Central memory CD4-positive, alpha-beta T cell (primary cell): ENCODE data around the gene RBP3.
"Not testable (repeated sequence)": the region's sequence is repeated elsewhere in the genome, so short reads cannot be mapped to it uniquely, and the experiment has no call there.

ENCODE experiments used
- DNase-seq: peaks from one replicate; pipeline ENCODE4 v3.0.0; 2022

The RBP3 gene

DNA sequence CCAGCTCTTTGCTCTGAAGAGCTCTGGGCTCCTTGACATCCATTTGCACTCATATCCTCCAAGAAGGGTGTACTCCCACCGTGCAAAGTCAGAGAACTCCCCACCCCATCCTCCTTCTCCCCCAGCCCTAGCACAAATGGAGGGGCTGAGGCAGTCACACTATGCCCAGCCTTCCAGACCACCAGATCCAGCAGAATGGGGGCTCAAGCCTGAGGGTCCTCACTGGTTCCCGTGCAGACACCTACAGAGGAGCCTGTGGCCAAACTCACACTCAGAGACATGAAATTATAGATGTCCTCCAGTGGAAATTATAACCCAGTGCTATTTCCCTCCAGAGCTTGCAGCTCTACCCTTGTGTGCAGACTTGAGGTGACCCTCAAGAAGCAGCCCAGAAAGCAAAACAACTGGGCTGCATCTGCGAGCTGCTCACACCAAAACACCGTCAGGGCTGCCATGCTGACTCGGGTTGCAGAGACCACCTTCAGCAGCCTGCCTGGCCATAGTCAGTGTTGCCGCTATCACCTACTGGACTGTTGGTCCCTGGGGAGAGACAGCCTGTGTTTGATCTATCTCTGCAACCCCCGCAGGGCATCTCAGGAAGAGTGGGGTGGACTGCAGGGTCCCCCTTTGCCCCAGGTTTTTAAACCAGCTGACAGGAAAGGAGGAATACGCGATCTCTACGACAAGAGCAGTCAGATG, 28.5 kb downstream of the RBP3 start:
- no peak for DNase-seq

DNA sequence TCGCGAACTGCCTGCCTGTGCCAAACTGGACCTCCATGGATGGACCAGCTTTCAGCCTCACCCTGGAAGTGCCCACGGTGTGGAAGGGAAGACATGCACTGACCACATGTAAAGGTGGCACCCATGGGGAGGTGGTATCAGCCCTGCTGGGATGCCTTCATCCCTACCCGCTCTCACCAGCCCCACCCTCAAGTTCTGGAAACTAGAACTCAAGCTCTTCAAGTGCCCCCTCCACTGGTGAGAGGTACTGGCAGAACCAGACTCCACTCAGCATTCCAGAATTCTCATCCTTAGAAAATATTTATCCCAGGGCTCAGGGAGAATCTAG, 30.0 kb downstream of the RBP3 start:
- DNase-seq, result no peak

DNA sequence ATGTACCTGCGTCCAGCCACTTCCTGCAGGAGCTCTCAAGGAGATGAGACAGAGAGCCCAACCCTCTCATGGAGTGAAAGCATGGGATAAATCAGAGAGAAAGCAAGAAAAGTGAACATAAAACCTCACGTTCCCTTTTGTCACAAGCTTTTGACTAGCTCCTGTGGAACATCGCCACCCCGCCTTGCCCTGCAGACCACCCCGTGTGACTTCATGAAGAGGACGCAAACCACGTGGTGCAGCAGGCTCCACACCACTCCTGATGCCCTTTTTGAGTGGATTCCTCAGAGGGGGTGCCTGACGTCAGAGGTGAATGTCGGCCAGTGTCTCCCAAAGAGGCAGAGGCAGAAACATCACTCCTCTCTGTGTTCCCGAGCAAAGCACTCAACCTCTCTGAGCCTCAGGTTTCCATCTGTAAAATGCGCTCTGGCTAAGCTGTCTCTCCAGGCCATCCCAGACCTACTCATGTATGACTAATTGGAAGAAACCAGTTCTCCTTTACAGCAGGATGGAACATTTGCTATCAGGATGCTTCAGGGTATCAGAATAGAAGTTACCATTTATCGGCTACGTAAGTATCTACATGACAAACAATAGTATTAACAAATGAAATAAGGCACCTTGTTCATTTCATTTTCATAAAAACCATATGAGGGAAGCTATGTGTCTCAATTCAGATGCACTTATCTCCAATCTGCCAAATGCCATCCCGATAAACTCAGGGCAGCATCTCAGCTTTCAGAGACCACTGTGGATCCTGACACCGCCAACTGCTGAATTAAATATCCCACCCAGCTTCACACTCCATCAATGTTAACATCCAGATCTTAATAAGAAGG, 30.7 kb downstream of the RBP3 start:
- no peak for DNase-seq

DNA sequence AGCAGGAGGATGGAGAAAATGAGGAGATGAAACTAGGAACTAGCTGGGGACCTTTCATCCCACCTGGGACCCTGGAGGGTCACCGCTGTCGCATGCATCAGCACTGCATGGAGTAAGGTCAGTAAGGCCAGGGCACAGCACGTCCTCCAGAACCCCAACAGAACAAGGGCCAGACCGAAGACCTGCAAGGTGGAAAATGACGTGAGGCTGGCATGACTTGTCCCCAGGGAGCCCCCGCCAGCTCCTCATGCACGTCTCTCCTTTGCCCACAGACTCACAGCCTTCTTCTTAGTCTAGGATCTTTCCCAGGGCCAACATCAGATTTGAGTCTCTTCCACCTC, 31.3 kb downstream of the RBP3 start:
- no peak for DNase-seq

DNA sequence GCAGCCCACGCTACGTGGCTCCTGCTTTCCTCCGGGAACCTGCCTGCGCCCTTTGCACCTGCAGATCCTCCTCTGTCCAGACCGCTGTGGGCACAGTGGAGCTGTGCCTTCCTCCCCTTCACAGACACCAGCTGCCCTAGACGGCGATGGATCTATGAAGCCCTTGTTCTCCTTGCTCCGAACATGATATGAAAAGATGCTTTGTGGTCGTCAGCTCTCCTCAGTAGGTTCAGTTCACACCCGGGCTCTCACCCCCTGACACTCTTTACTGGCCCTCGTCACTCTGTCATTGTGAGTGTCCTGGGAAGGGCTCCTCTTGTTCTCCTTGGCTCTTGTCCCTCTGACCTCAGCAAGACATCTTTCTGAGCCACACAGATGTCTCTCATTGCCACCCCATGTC, 31.7 kb downstream of the RBP3 start:
- no peak for DNase-seq

DNA sequence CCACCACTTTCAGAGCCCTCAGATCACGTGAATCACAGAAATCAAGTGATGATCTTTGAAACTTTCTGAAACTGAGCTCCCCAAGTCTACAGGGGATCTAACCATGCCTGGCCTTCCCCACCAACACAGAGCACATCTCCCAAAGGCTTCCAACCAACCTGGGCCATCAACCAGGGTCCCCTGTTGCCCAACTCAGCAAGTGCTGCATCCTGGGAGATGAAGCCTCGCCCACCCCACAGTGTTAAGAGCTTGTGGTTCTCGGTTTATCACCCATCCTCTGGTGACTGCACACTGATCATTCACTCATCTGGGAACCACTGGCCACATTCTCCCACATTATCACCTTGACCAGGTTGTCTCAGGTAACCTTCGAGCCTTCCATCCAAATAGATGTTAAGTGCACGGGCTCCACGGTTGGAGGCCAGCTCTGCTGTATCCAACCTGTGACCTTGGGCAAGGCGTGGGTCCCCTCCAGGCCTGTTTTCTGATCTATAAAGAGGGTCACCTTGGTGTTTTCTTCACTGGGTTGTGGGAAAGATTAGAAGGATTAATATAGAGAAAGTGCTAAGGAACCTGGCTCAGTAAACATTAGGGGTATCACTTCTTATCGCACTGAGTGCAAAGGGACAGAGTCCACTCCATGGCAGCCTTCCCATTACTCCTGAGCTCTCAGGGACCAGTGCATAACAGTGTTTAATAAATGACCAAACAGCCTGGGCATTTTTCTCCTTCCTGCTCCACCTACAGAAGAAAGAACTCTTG, 32.4 kb downstream of the RBP3 start:
- DNase-seq, result no peak

DNA sequence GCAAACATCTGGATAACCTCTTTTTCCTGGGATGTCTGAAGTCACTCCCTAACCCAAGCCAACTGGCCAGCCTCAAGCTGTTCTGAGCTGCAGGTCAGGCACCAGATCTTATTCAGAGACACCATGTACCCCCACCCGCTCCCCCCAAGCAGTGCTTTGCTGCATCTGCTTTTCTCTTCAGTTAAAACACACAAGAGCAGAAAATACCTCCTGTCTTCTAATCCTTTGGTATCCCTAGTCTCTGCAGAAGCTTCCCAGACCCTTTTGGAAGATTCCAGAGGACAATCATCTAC, 32.9 kb downstream of the RBP3 start:
- no peak for DNase-seq

DNA sequence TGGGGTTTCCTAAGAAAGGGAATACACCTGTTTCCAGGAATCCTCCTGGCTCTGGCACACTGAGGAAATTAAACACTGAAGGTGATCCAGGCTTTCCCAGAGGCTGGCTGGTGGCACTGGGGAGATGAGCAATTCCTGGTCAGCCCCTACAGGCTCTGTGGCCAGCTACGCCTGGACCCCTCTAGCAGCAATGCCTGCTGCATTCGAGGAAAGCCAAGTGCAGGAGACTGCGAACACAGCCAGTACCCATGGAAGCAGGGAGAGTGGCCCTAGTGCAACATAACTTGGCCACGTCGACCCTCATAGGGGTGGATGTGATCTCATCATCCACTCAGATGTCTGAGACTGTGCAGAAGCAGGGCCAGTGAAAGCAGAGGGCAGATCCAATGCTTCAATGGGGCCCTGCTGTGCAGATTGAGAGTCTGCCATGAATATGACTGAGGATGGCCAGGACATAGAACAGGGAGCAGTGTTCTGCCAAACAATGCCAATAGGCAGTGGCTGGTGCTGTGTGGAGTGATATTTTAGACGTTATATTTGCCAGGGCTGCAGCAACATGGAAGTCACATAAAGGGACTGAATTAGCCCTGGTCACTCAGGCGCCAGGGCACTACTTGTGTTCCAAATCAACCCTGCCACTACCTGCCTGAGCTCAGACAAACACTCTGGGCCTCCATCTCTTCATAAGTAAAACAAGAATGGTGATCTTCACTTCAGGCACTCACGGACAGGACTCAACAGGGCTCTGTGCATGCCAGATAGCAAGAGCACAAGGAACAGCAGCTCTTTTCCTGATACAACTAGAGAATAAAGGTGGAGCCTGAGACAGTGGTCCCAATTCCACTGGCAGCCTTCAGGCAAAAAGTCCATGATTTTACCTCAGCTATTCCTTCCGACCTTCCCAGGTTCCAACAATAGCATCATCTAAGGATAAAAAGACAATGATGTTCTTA, 33.5 kb downstream of the RBP3 start:
- no peak for DNase-seq

DNA sequence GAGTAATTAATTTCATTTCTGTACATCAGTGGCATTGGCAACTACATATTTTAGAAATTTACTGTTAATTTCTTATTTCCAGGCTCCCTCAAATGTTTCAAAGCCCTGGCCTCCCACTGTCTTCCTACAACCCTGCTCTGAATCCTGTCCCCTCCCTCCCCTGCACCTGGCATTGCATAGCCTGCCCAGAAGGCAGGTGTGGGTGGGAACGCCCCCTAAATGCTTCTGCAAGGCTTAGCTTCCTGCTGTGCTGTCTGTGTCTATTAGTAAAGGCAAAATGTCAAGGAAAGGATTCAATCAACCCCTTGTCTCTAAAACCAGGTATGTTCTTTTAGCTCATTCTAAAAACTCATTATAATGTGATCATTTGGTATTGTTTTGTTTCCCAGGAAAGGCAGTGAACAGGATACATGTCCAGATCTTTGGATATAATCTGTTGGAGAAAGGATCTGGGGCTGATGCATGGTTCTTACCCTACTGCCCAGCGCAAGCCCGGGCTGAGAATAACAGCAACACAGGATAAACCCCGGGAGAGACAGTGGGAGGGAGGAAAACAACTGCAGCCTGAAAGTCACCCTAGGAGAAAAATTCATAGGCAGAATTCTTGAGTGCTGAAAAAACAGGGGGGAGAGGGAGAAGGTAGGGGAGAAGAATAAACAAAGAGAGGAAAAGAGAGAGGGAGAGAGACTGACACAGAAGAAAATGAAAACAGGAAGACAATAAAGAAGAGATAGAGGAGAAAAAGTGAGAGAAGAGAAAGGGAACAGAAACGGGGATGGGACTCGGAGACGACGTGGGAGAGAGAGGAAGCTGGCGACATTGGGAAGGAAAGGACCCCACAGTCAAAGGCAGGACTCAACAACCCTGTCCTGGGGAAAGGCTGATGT, 35.3 kb downstream of the RBP3 start:
- no peak for DNase-seq

DNA sequence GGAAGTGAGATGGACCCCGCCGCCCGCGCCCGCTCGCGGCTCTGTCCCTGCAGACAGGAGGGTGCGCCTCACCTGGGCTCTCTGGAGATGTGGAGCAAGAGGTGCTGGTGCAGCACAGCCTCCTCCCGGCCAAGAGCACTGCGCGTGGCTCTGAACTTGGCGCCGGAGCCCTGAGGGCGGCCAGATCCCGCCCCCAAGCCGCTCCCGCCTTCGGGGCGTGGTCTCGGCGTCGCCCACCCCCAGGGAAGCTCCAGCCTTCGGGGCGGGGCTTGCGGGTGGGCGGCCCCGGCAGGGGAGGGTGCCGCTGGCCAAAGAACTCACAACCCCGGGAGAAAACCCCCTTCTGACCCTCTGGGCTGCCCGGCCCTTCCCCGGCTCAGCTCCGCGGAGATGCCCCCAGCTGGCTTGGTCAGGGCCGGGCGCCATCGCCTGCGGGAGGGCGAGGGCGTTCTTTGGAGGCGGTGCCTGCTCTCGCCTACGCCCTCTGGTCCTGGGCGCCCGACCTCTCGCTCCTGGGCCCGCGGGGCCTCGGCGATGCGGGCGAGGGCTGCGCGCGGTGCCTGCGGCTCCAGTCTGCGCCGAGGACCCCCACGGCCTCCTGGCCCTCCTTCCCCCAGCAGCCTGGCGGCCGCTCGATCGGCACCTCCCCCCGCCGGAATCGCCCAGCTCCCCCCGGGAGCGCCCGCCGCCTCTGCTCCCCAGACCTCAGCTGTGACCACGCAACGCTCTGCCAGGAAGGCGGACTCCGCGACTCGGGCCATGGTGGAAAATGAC, 36.2 kb downstream of the RBP3 start, which contains the start of gene ZNF488:
Gene ZNF488 (minus strand): TSS at position 146 of the 774 bp plus-strand sequence. CDS start 15,464 bp downstream, outside the sequence.
- peak; percentile 61 for DNase-seq

DNA sequence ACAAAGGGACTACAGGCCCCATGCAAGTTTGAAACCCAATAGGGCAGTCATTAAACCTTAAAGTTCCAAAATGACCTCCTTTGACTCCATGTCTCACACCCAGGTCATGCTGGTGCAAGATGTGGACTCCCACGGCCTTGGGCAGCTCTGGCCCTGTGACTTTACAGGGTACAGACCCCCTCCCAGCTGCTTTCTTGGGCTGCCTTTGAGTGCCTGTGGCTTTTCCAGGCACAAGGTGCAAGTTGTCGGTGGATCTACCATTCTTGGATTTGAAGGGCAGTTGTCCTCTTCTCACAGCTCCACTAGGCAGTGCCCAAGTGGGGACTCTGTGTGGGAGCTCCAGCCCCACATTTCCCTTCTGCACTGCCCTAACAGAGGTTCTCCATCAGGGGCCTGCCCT, 37.9 kb downstream of the RBP3 start:
- not testable (repeated sequence) for DNase-seq

DNA sequence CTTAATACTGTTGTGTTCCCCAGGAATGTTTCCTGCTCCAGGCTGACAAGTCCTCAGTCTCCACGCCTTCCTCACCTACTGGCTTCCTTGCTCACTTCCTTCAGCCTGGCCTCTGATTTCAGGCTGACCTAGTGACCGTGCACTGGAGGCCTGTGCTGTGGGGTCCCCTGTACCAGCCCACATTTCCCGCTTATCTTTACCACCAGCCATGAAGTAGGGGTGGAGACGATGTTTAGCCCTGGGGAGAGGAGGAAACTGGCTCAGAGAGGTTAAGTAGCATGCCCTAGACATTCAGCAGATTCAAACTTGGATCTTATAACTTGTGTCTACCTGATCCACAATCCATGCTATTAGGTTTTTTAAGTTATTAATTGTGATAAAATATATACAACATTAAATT, 40.7 kb downstream of the RBP3 start:
- no peak for DNase-seq

DNA sequence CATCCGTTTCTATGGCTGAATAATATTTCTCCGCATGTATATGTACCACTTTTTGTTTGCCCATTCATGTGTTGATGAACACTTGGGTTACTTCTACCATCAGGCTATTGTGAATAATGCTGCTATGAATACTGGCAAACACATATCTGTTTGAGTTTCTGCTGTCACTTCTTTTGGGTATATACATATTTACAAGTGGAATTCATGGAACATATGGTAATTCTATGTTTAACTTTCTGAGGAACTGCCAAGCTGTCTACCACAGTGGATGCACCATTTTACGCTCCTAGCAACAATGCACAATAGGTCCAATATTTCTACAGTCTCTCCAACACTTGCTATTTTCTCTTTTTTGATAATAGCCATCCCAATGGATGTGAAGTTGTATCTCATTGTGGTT, 41.5 kb downstream of the RBP3 start:
- no peak for DNase-seq

DNA sequence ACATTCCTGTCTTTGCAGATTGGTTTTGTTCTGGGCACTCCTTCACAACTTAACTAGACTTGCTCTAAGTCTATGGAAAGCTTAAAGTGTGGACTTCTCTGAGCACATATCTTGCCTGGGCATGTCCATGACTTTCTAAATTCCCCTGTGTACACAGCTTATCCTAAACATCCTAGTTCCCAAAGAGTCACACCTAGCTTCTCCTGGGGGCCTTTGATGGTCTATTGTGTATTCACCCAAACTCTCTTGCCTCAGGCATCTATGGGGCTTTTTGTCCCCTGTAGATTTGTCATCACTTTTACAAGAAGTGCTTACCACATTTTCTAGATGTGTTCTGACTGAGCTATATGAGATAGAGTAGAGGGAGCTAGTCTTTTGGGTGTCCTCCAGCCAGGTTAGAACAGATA, 48.2 kb downstream of the RBP3 start:
- no peak for DNase-seq

DNA sequence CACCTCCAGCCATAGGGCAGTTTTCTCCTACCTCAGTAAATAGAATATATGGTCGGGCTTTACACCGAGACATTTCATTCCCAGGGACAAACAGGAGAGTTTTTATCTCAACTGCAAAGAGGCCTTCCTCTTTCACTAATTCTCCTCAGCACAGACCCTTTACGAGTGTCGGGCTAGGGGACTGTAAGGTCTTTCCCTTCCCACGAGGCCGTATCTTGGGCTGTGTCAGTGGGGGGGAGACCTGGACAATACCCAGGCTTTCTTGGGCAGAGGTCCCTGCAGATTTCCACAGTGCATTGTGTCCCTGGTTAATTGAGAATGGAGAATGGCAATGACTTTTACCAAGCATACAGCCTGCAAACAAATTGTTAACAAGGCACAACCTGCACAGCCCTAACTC, 49.1 kb downstream of the RBP3 start:
- DNase-seq, result no peak

DNA sequence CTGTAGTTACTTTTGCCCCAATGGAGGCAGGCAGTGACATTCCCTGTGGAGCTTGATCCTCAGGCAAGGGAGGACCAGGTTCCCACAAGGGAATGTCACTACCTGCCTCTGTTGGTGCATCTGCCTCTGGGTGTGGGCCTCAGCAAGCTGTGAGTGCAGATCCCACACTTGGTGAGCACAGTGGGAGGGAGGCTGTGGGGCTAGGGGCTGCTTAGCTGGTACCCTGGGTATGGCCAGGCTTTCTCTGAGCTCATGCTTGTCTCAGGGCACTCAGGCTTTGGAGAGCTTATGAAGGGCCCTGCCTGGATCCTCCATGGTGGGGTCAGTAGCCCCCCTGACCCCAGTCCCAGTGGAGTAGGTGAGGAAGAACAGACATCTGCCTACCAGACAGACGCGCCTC, 52.1 kb downstream of the RBP3 start:
- no peak for DNase-seq

DNA sequence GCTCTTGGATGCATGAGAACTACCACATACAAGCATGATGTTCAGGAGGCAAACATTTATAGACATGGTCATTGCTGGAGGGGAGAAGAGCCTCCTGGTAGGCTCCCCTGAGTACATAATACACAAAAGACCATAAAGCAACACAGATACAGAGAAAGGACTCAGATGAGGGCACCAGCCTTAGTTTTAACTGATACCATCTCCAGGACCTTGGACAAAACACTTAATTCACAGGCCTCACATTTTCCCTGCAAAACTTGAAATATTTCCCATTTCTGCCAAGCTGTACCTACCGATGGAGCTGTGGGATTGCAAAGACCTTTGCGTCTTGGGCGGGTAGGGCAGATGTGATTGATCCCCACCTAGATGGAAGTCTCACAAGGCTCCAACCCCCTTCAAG, 52.6 kb downstream of the RBP3 start:
- no peak for DNase-seq

DNA sequence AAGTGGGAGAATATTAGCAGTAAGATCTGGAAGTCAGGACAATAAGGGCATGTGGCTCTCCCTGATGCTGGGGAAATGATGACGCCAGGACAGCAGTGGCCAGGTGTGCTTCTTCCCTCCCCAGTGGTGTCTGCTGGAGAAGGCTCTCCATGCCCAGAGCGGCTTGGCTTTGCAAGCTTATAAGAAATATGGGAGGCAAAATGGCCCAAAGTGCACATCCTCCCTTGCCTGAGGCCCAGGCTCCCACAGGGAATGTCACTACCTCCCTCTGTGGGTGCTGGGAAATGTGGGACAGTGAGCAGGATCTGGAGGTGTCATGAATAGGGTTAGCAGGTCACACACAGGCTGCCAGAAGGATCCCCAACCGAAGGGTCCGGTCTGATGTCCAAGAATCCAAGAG, 53.0 kb downstream of the RBP3 start:
- DNase-seq, result no peak

DNA sequence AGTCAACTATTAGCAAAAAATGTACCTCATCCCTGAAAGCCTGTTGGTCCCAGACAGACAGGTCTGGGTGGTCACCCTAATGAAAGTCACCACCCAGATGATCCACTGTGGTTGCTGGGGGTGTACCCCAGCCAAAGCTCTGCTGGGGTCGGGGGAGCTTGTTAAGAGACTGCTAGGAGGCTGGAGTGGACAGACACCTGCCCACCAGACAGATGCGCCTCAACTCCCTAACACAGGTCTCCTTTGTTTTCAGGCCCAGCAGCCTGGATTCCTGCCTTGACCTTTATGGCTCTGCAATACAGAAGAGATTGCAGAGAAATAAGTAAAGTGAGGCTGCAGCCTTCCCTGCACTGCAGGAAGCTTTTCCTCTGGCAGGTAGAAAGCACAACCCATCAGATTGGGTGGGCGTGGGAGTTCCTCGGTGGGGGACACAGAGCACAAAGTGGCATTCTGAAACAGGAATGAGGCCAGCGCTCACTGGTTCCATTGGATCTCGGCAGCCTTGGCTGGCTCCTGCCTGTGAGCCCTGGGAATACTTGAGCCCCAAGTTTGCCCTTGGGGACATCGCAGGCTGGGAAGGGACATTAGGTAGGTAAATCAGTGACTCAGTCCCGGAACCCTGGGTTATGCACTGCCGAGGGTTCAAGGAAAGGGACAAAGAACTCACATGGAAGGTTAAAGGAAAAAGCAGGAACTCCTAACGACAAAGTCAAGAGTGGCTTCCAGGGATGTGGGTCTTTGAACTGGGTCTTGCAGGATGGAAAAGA, 53.9 kb downstream of the RBP3 start:
- no peak for DNase-seq

DNA sequence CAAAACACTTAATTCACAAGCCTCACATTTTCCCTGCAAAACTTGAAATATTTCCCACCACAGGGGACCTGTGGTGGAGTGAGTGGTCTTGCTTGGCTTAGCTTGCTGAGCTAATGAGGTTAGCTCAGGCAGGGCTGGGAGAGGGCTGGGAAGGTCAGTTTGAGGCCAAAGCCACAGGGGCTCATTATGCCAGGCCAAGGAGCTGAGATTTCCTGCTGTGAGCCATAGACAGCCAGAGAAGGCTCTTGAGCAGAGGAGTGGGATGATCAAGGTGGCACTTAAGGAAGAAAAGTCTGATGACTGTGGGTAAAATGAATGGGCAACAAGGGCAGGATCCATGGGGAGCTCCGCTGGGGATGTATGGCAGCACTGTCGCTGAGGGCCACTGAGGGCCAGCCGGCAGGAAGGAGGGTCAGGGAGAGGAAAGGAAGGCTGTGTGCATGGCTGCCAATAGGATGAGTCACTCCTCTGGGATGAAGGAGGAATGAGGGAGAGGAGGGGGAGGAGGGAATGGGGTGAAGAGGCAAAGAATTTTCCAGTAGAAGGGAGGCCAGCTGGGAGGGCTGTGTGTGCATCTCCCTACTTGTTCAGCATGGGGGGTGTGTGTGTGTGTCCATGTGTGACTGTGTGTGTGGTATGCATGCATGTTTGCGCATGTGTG, 54.6 kb downstream of the RBP3 start:
- no peak for DNase-seq
